HG02870 (cell line): Measurements from ENCODE around the gene PLEKHH1.
A peak's percentile ranks its signal among the peaks of the same experiment; 100 is the strongest.
"Not testable (repeated sequence)": the region's sequence is repeated elsewhere in the genome, so short reads cannot be mapped to it uniquely, and the experiment has no call there.

Experiments used
- ATAC-seq: cut with Tn5 transposase; IDR thresholded peaks from one replicate; pipeline ENCODE4 v1.9.1; 2021; ENCODE audit warnings: mild to moderate bottlenecking, moderate library complexity; ENCODE audit not compliant: unreplicated experiment

Gene PLEKHH1

DNA sequence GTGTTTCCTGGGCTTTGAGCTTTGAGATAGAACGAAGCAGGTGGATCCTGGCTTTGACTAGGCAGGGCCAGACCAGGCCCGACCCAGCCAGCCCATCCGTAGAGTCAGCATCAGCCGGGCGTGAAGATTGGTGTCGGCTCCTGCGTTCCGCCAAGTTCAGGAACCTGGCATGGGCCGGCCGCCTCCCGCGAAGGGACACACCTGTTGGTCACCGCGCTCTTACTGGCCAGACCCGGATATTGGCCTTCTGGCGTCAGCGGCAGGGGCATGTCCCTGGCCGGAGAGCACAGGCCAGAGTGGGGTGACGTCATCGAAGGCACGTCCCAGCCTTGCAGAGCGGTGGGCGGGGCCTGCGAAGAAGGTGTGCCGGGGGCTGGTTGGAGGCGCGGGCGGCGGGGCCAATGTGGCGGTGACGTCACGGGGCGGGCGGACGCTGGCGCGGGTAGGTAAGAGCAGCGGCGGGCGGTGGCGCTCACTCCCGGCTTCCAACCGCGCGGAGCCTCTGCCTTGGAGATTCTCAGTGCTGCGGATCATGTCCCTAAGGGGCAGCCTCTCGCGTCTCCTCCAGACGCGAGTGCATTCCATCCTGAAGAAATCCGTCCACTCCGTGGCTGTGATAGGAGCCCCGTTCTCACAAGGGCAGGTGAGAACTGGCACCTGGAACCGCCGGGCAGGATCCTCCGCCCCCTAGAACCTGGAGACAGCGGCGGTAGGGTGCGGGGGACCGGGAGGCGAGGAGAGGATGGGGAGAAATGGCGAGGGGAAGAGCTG is 86.5 kb downstream of the PLEKHH1 start, which contains the start of gene ARG2:
TSS of gene ARG2 (plus strand) at position 475 of the 771 bp plus-strand sequence. CDS start at position 533, 58 bp downstream.
- ATAC-seq: peak; percentile 96

DNA sequence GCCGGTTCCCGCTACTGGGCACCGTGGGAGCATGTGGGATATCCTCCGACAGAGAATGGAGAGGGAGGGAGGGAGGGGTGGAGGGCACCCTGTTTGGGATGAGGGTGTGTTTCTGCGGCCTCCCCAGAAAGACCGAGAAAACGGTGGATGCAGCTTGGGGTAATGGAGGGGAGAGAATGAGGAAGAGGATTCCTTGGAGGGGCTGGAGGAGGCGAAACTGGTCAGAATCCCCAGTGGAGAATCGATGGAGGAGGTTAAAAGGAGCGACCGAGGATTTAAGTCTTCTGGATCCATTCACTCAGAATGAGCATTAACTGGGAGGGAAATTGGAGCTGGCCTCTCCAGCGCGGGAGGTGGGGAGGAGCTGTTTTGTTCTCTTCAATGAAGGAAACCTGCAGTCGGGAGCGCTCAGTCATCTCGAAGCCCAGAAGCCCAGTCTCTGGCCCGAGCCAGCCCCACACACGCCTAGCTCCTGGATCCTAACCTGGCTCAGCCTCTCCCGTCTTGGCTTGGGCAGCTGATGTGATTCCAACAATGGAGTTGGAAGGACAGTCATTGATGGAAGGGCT is 87.2 kb downstream of the PLEKHH1 start:
- no peak for ATAC-seq

DNA sequence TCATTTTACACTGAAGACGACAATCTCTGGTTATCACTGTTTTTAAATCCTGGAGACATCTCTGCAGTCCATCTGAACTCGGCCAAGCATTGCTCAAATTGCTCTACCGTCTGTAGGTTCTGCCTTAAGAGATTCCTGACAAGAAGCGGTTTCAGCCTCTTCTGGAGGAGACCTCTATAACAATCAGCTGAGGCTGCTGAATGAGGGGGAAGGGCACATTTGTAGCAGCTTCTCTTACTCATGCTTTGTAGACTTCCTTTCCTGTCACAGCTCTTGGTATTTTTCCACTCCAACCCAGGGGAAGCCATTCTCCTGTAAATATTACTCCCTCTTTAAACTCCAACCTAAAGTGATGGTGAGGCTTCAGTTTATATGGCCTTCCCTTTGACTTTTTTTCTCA is 89.6 kb downstream of the PLEKHH1 start:
- ATAC-seq: no peak

DNA sequence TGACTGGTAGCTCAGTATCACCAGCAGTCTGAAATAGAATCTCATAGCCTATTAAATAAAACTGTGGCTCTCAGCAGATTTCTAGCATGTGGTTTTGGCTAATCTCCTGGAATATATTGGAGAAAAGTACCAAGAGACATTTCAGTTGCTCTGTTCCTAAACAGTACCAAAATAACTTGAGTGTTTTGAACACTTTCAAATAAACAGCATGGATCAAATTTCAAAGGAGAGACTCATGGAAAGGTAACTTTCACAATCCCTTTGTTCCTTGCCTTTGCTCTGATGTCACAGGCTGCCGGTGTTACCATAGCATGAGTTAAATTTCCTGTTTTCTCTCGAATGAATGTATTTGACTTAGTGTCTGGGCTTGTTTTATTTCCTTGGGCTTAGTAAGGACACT is 90.0 kb downstream of the PLEKHH1 start:
- ATAC-seq: no peak

GRCh38 chr14:67626131-67626530 is 93.0 kb downstream of the PLEKHH1 start:
- not testable (repeated sequence) for ATAC-seq

DNA sequence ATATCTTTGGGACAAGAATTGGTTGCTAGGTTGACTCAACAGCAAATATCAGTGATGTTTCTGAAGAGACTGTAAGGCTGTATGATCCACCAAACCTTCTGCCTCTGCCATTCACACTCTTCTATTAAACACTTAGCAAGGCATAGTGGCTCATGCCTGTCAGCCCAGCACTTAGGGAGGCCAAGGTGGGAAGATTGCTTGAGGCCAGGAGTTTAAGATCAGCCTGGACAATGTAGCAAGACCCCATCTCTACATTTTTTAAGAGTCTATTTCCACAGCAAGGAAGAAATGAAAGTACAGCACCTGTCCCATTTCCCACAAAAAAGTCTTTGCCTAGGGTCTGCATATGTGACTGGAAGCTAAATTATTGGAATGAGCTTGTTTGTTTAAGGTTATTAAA is 94.4 kb downstream of the PLEKHH1 start:
- no peak for ATAC-seq

GRCh38 chr14:67630186-67630585 is 97.1 kb downstream of the PLEKHH1 start:
- ATAC-seq: no peak

DNA sequence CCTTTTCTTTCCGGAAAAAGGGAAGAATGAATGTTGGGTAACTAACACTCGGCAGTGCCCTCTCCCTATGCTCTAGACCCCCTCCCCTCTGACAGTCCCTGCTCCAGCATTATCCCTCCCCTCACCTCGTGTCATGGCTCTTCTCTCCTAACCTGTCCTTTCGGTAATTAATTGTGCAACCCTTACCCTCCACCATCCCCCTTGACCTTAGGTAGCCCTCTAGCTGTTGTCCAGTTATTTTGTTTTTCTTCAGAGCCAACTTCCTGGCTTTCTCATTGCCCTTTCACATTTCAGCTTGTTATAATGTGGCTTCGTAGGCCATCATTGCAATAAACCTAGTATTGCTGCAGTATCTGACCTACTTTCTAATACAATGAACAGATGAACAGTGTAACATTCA is 97.8 kb downstream of the PLEKHH1 start:
- no peak for ATAC-seq

DNA sequence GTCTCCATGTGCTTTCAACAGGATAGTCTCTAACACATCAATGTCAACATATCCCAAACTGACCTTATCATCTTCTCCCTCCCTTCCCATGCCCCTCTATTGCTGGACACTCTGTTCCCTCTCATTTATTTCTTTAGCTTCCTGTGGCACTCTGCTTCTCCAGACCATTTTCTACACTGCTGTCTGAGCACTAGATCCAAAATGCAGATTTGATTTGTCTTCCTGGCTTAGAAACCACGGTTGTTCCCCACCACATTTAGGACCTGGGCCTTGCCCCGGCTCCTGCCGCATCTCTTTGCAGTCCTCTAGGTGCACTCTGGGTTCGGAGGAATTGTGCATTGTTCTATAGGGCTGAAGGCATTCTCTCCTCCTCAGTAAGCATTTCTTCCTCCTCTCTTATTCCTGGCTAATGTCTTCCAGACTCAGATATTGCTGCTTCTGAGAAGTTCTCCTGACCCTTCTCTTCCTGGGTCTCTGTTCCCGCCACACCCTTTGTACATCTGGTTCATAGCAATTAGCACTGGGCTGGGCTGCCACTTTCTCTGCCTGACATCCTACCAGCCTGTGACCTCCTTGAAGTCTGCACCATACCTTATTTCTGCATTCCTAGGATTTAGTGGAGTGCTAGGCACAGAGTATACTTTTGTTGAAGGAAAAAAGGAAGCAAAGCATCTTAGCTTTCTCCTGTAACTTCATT is 100.5 kb downstream of the PLEKHH1 start:
- no peak for ATAC-seq

DNA sequence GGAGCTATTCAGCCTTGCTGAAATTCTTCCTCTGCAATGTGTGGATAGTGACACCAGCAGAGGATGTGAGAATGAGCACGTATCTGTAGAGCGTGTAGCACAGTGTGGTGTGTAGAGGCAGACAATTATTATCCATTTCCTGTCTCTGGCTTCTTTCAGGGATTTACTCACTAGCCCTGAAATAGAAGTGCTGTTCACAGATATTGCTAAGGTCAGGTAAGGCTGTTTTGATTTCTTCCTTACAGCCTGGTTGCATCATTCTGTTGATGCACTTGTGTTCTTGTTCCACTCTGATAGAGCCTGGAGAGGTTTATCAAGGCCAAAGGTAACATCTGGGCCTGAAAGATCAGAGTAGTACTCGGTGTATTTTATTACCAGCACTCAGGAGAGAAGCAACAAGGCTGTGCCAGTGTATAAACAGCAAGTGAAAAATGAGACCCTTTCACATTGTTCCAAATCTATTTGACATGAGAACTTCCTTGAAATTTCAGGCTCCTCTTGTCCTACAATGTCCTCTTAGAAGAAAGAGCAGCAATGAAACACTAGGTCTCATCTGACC is 103.3 kb downstream of the PLEKHH1 start:
- peak; percentile 55 for ATAC-seq

GRCh38 chr14:67638642-67639041 is 105.6 kb downstream of the PLEKHH1 start:
- ATAC-seq: no peak
